Neural cell (in vitro differentiated cells): ENCODE results near the gene TMEM31.

Source experiments
- CTCF ChIP-seq: fragments of 450-650 bp; IDR thresholded peaks from 2 replicates; pipeline ENCODE4 v1.5.1; 2014; ENCODE audit warnings: antibody characterized with exemption, mild to moderate bottlenecking, moderate library complexity; ENCODE audit not compliant: poor library complexity, severe bottlenecking
- EP300 ChIP-seq: fragments of 450-650 bp; conservative IDR thresholded peaks from 2 replicates; pipeline ENCODE4 v1.6.1; 2014; ENCODE audit warnings: antibody characterized with exemption, mild to moderate bottlenecking, moderate library complexity; ENCODE audit not compliant: poor library complexity, severe bottlenecking
- EZH2 ChIP-seq: fragments of 200-600, 300-800 bp; shearing (Covaris generic), sonication (generic); IDR thresholded peaks from 2 replicates; pipeline ENCODE4 v1.6.1; 2014; ENCODE audit warnings: antibody characterized with exemption, low read length, borderline replicate concordance, mild to moderate bottlenecking; ENCODE audit not compliant: insufficient read depth, poor library complexity, severe bottlenecking
- MXI1 ChIP-seq: fragments of 450-650 bp; conservative IDR thresholded peaks from 2 replicates; pipeline ENCODE4 v1.6.1; 2014; ENCODE audit warnings: antibody characterized with exemption, mild to moderate bottlenecking; ENCODE audit not compliant: poor library complexity, severe bottlenecking
- POLR2AphosphoS5 ChIP-seq: IDR thresholded peaks from 2 replicates; pipeline ENCODE4 v1.6.1; 2012
- RAD21 ChIP-seq: fragments of 450-650 bp; conservative IDR thresholded peaks from 2 replicates; pipeline ENCODE4 v1.6.1; 2014; ENCODE audit warnings: antibody characterized with exemption, mild to moderate bottlenecking, moderate library complexity
- REST ChIP-seq: IDR thresholded peaks from 2 replicates; pipeline ENCODE4 v1.6.1; 2012; ENCODE audit warnings: borderline replicate concordance
- SMC3 ChIP-seq: fragments of 450-650 bp; conservative IDR thresholded peaks from 2 replicates; pipeline ENCODE4 v1.6.1; 2014; ENCODE audit warnings: antibody characterized with exemption, mild to moderate bottlenecking, moderate library complexity; ENCODE audit not compliant: poor library complexity
- TAF1 ChIP-seq: IDR thresholded peaks from 2 replicates; pipeline ENCODE4 v1.6.1; 2012; ENCODE audit warnings: low read depth

- TF ChIP-seq POLR2AphosphoS5 (no peak), TAF1 (no peak), CTCF (no peak), RAD21 (no peak), EP300 (no peak), SMC3 (no peak), REST (no peak), EZH2 (no peak), MXI1 (no peak)
Measured at GRCh38 chrX:103741879-103742278, 31.2 kb downstream of the TMEM31 start.
